ENCODE data around the gene C1QL1.

C1QL1 gene

DNA sequence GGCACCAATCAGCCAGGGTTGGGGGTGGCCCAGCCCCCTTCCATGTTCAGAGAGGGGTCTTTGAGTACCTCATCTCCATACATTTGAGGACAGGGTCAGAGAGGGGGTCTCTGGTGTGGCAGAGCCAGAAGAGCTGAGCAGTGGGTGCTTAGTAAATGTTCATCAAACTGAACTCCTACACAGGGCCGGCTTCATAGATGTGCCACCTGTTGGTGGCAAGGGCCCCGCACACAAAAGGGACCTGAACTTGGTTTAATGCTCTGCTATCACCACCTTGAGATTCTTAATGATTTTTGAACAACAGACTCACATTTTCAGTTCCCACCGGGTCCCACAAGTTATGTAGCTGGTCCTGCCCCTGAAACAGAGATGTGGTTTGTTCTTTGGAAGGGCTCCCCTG lies 9.0 kb upstream of the C1QL1 start:
- TF ChIP-seq, protein P1, sequence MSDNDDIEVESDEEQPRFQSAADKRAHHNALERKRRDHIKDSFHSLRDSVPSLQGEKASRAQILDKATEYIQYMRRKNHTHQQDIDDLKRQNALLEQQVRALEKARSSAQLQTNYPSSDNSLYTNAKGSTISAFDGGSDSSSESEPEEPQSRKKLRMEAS (IDR thresholded peaks at IDR 0.05; ENCODE audit: low read depth, low read length), result no peak
- TF ChIP-seq MYC (IDR thresholded peaks at IDR 0.05; ENCODE audit: low read depth, low read length), result no peak
- no peak for TF ChIP-seq POLR2A (IDR thresholded peaks at IDR 0.05; ENCODE audit: extremely low read depth, insufficient read length)
- TF ChIP-seq, protein P2, sequence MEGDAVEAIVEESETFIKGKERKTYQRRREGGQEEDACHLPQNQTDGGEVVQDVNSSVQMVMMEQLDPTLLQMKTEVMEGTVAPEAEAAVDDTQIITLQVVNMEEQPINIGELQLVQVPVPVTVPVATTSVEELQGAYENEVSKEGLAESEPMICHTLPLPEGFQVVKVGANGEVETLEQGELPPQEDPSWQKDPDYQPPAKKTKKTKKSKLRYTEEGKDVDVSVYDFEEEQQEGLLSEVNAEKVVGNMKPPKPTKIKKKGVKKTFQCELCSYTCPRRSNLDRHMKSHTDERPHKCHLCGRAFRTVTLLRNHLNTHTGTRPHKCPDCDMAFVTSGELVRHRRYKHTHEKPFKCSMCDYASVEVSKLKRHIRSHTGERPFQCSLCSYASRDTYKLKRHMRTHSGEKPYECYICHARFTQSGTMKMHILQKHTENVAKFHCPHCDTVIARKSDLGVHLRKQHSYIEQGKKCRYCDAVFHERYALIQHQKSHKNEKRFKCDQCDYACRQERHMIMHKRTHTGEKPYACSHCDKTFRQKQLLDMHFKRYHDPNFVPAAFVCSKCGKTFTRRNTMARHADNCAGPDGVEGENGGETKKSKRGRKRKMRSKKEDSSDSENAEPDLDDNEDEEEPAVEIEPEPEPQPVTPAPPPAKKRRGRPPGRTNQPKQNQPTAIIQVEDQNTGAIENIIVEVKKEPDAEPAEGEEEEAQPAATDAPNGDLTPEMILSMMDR (IDR thresholded peaks at IDR 0.05; ENCODE audit: low read depth, low read length), result no peak
- no peak for DNase-seq (ENCODE audit: low read depth)
- no peak overlapping the region for H3K4me3 ChIP-seq (ENCODE audit: low read depth, low read length)

DNA sequence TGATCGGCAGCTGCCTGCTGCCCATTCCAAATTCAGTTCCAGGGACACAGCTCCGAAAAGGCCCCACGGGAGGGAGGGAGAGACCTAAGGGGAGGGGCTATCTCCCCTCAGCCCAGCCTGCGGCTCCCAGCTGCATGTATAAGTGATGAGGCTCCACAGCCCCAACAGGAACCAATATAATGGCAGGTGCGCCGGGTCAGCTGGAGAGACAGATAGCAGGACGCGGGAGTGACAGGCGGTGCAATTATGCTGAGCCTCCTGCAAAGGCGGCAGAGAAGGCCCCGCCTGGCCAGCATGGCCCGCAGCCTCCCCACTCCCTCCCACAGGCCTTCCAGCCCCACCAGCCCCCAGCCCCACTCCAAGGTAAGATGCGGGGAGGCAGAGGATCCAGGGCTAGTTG lies 8.1 kb upstream of the C1QL1 start:
- H3K4me3 ChIP-seq (ENCODE audit: low read depth, low read length), result no peak overlapping the region
- no peak for DNase-seq (ENCODE audit: low read depth)
- TF ChIP-seq, protein P1 (IDR thresholded peaks at IDR 0.05; ENCODE audit: low read depth, low read length), result no peak
- TF ChIP-seq, protein P2 (IDR thresholded peaks at IDR 0.05; ENCODE audit: low read depth, low read length), result no peak
- no peak for TF ChIP-seq POLR2A (IDR thresholded peaks at IDR 0.05; ENCODE audit: extremely low read depth, insufficient read length)
- no peak for TF ChIP-seq MYC (IDR thresholded peaks at IDR 0.05; ENCODE audit: low read depth, low read length)

DNA sequence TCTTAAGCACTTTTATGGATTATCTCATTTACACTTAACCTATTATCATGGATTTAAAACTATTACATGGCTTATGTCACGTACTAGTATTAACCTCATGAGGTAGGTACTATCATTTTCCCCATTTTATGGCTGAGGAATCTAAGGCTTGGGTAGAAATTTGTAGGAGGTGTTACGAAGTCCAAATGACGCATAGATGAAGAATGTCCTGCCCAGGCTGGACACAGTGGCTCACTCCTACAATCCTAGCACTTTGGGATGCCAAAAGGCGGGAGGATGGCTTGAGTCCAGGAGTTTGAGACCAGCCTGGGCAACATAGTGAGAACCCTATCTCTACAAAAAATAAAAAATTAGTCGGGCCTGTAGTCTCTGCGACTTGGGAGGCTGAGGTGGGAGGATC lies 4.8 kb upstream of the C1QL1 start:
- H3K4me3 ChIP-seq (ENCODE audit: low read depth, low read length), result no peak overlapping the region
- DNase-seq (ENCODE audit: low read depth), result no peak
- TF ChIP-seq, protein P1 (IDR thresholded peaks at IDR 0.05; ENCODE audit: low read depth, low read length), result no peak
- TF ChIP-seq, protein P2 (IDR thresholded peaks at IDR 0.05; ENCODE audit: low read depth, low read length), result no peak
- no peak for TF ChIP-seq POLR2A (IDR thresholded peaks at IDR 0.05; ENCODE audit: extremely low read depth, insufficient read length)
- TF ChIP-seq MYC (IDR thresholded peaks at IDR 0.05; ENCODE audit: low read depth, low read length), result no peak

DNA sequence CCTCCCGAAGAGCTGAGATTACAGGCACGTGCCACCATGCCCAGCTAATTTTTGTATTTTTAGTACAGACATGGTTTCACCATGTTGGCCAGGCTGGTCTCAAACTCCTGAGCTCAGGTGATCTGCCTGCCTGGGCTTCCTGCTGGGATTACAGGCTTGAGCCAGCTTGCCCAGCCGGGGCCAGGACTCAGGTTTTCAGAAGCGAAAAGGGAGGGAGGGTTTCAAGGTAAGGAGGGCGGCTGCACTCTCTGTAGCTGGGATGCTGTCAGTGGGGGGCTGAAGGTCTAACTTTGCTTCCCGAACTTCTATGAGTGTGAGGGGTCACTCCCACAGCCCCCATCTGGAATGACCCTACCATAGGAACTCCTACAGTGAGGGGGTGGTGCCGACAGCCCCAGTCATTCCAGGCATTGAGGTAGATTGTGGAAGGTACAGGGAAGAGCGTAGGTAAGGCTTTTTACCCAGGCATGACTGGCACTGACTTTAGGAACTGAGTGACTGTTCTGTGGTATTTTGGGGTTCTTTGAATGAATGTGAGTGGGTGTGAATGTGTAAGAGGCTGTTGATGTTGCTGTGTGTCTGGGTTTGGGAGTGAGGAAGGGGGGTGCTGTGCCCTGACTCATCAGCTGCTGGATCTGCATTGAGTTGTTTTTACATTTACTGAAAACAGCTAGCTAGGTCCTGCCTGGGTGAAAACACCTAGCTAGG lies 3.8 kb upstream of the C1QL1 start:
- TF ChIP-seq POLR2A (IDR thresholded peaks at IDR 0.05; ENCODE audit: extremely low read depth, insufficient read length) (no peak), MYC (IDR thresholded peaks at IDR 0.05; ENCODE audit: low read depth, low read length) (no peak)
- TF ChIP-seq, protein P2 (IDR thresholded peaks at IDR 0.05; ENCODE audit: low read depth, low read length), result no peak
- TF ChIP-seq, protein P1 (IDR thresholded peaks at IDR 0.05; ENCODE audit: low read depth, low read length), result no peak
- H3K4me3 ChIP-seq (ENCODE audit: low read depth, low read length), result no peak overlapping the region
- DNase-seq (ENCODE audit: low read depth), result no peak

DNA sequence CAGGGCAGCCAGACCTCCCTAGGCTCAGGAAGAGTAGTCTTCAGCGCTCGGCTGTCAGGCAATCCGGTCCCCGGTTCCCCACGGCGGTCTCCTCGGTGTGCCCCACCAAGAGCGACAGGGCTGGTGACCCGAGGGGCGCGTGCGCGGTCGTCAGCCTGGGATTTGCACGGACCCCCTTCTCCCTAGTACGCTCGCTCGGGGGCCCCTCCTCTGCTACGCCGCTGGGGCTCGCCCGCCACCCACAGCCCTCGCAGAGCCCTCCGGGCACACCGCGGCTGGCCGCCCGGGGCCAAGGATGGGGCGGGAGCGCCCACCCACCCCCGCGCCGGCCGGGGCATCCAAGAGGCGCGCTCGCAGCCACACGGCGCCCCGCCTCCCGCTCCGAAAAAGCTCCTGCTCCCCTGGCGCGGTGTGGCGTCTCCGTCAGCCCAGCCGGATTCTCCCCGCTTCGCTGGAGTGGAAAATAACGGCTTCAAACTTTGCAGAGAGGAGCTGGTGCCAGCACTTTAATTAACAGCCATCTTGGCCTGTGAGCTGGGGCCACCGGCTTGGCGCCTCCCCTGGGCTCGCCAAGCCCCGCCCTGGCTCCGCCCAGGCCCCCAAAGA lies 2.1 kb upstream of the C1QL1 start:
- TF ChIP-seq MYC (IDR thresholded peaks at IDR 0.05; ENCODE audit: low read depth, low read length) (no peak), POLR2A (IDR thresholded peaks at IDR 0.05; ENCODE audit: extremely low read depth, insufficient read length) (no peak)
- TF ChIP-seq, protein P2 (IDR thresholded peaks at IDR 0.05; ENCODE audit: low read depth, low read length), result no peak
- TF ChIP-seq, protein P1 (IDR thresholded peaks at IDR 0.05; ENCODE audit: low read depth, low read length), result no peak
- DNase-seq (ENCODE audit: low read depth), result no peak
- H3K4me3 ChIP-seq (ENCODE audit: low read depth, low read length), result no peak overlapping the region
